Osteoblast (primary cell): Measurements from ENCODE around the gene PAX2. TPM values are rescaled to one million over a fixed set of nuclear protein-coding genes. Genes with fewer than 3 reads are reported as not detected.
A peak's percentile ranks its signal among the peaks of the same experiment; 100 is the strongest.

ENCODE experiments used
- DNase-seq: peaks from one replicate; pipeline ENCODE4 v3.0.0; 2011; ENCODE audit warnings: low spot score, mixed read lengths; ENCODE audit not compliant: insufficient read length; ENCODE audit errors: missing footprints
- H2AFZ ChIP-seq: 2 replicates; pipeline ENCODE4 v1.6.0; 2011; ENCODE audit warnings: mild to moderate bottlenecking, low read length
- H3K27ac ChIP-seq: 2 replicates; pipeline ENCODE4 v1.5.1; 2011; ENCODE audit warnings: mild to moderate bottlenecking, low read depth, low read length, moderate library complexity
- H3K27me3 ChIP-seq: 2 replicates; pipeline ENCODE4 v1.6.0; 2012; ENCODE audit warnings: mild to moderate bottlenecking, control low read depth, inconsistent platforms, low read length, moderate library complexity; ENCODE audit not compliant: insufficient read depth
- H3K36me3 ChIP-seq: 2 replicates; pipeline ENCODE4 v1.5.1; 2011; ENCODE audit warnings: mild to moderate bottlenecking, low read length, control low read depth, moderate library complexity; ENCODE audit not compliant: insufficient read depth
- H3K4me1 ChIP-seq: 2 replicates; pipeline ENCODE4 v1.5.1; 2011; ENCODE audit warnings: mild to moderate bottlenecking, low read length, control low read depth, moderate library complexity; ENCODE audit not compliant: insufficient read depth
- H3K4me2 ChIP-seq: 2 replicates; pipeline ENCODE4 v1.6.0; 2011; ENCODE audit warnings: mild to moderate bottlenecking, low read length; ENCODE audit not compliant: insufficient read depth
- H3K4me3 ChIP-seq: fragments of 200-600 bp; sonication (generic); 3 replicates; pipeline ENCODE4 v1.5.1; 2012; ENCODE audit warnings: mild to moderate bottlenecking, low read length, inconsistent platforms; ENCODE audit not compliant: insufficient read depth
- H3K79me2 ChIP-seq: 2 replicates; pipeline ENCODE4 v1.6.0; 2012; ENCODE audit warnings: mild to moderate bottlenecking, low read length, control low read depth, inconsistent platforms; ENCODE audit not compliant: insufficient read depth
- H3K9me3 ChIP-seq: 2 replicates; pipeline ENCODE4 v1.5.1; 2011; ENCODE audit warnings: low read depth, low read length, control low read depth
- H4K20me1 ChIP-seq: 2 replicates; pipeline ENCODE4 v1.6.0; 2012; ENCODE audit warnings: mild to moderate bottlenecking, low read length, control low read depth; ENCODE audit not compliant: insufficient read depth
- total RNA-seq: library from RNA; depleted of rRNA; stranded (reverse); fragments of >200 nt; gene quantifications from 2 replicates; pipeline ENCODE4 v1.2.3, GENCODE V29; 2012
- TF ChIP-seq, protein P1 (sequence below): IDR thresholded peaks from 2 replicates; pipeline ENCODE4 v1.5.1; 2011; ENCODE audit warnings: mild to moderate bottlenecking, low read depth, low read length, moderate library complexity; ENCODE audit errors: extremely low read depth

PAX2 gene
- total RNA-seq, 1 donor, result not detected

DNA sequence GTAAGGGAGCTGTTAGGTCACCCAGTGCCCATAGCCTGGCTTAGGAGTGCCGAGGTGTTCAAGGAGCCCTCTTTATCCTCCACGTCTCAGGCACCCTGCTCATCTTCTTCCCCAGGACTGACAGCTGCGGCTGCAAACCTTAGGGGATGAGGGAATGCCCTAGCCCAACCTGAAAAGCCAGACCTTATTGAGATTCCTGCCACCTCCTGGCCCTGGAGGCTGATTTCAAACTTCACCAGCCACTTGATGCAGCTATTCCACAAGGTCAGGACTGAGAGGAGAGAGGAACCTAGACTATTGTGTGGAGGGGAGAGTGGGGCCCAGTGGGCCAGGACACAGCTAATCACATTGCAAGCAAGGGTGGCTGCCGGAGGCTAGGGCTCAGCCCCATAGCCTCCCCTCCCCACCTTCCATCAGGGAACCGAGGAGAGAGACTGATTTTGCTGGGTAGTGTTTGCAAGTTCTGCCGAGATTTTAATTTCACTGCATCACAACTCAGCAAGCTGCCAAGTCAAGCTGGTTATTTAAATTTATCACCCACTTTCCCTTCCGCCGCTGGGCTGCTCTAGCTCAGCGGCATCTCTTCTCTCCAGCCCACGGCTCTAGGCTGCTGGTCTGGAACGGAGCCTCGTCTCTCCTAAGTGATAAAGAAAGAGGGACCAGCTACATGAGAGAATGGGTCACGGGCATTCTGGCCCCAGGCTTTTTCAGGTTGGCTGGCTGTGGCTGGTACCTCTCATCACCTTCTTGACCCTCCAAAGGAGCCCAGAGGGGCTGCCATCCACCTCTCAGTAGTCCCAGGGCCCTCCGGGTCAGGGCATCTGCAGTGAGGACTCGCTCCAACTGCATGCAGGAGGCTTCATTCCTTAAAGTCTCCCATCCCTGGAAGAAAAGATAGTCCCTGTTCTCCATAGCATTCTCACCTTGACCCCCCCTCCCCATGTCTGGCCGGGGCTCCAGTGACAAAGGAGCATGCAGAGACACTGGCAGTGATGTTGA, 66.7 kb downstream of the PAX2 start:
- H3K27me3 ChIP-seq, result peaks cover 85% of the 10 kb centered on the region
- no peak overlapping the region for H2AFZ ChIP-seq
- peak; percentile 53 for DNase-seq
- H3K27ac ChIP-seq, result no peak overlapping the region
- no peaks in the 10 kb centered on the region for H3K79me2 ChIP-seq
- TF ChIP-seq, protein P1, sequence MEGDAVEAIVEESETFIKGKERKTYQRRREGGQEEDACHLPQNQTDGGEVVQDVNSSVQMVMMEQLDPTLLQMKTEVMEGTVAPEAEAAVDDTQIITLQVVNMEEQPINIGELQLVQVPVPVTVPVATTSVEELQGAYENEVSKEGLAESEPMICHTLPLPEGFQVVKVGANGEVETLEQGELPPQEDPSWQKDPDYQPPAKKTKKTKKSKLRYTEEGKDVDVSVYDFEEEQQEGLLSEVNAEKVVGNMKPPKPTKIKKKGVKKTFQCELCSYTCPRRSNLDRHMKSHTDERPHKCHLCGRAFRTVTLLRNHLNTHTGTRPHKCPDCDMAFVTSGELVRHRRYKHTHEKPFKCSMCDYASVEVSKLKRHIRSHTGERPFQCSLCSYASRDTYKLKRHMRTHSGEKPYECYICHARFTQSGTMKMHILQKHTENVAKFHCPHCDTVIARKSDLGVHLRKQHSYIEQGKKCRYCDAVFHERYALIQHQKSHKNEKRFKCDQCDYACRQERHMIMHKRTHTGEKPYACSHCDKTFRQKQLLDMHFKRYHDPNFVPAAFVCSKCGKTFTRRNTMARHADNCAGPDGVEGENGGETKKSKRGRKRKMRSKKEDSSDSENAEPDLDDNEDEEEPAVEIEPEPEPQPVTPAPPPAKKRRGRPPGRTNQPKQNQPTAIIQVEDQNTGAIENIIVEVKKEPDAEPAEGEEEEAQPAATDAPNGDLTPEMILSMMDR, result no peak
- no peaks in the 10 kb centered on the region for H3K9me3 ChIP-seq
- no peaks in the 10 kb centered on the region for H3K36me3 ChIP-seq
- H3K4me1 ChIP-seq, result no peaks in the 10 kb centered on the region
- no peak overlapping the region for H3K4me2 ChIP-seq
- no peaks in the 10 kb centered on the region for H4K20me1 ChIP-seq
- H3K4me3 ChIP-seq, result no peak overlapping the region

DNA sequence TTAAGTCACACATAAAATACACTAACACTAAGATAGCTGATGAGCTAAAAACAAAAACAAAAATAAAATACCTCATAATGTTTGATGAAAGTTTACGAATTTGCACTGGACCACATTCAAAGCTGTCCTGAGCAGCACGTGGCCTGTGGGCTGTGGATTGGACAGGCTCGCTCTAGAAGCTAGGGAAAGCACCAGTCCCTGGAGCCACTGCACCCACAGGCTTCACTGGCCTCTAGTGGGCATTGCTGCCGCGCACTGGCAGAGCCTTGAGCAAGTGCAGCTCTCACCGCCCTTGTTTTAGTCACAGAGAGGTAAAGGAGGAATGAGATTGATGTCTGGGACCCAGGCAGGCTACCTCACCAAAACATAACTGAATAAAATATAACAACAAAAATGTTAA, 67.6 kb downstream of the PAX2 start:
- Histone ChIP-seq H3K27me3 (peaks cover 86% of the 10 kb centered on the region), H3K36me3 (no peaks in the 10 kb centered on the region), H3K4me1 (no peaks in the 10 kb centered on the region), H3K4me2 (no peak overlapping the region), H3K79me2 (no peaks in the 10 kb centered on the region), H2AFZ (no peak overlapping the region), H3K4me3 (no peak overlapping the region), H3K9me3 (no peaks in the 10 kb centered on the region), H4K20me1 (no peaks in the 10 kb centered on the region), H3K27ac (no peak overlapping the region)
- TF ChIP-seq, protein P1, result no peak
- peak; percentile 32 for DNase-seq

DNA sequence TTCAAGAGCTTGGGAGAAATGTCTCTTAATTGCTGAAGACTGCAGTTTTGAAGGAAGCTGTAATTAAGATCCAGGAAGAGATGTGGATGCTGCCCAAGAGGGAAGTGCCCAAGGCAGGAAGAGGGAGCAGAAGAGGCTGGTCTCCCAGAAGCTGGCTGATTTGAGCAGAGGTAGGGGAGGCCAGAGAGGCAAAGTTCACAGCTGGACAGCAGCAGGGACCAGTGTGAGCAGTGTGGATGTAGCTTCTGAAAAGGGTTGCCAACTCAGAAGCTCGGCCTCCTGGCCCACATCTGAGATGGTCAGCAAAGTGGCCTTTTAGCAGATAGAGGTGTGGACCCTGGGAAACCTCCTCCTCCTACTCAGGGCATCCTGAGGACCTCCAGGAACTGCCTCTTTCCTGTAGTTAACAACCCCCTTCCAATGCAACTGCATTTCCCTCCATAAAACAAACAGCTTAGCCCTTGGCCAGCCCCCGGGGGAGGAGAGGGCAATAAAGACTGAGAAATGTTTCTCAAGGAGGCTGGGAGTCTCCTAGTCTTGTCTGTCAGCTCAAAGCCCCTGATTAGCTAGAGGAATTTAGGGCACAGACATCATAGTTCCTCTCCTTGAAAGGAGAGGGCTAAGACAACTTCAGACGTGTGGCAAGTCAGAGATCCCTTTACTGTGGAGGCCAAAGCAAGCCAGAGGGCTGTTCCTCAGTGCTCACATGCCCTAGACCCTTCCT, 69.5 kb downstream of the PAX2 start:
- H3K9me3 ChIP-seq, result no peaks in the 10 kb centered on the region
- no peaks in the 10 kb centered on the region for H3K79me2 ChIP-seq
- no peaks in the 10 kb centered on the region for H4K20me1 ChIP-seq
- no peaks in the 10 kb centered on the region for H3K36me3 ChIP-seq
- TF ChIP-seq, protein P1, result no peak
- no peak overlapping the region for H2AFZ ChIP-seq
- no peaks in the 10 kb centered on the region for H3K4me1 ChIP-seq
- peaks cover 82% of the 10 kb centered on the region for H3K27me3 ChIP-seq
- DNase-seq, result peak; percentile 56
- H3K27ac ChIP-seq, result no peak overlapping the region
- no peak overlapping the region for H3K4me3 ChIP-seq
- no peak overlapping the region for H3K4me2 ChIP-seq

DNA sequence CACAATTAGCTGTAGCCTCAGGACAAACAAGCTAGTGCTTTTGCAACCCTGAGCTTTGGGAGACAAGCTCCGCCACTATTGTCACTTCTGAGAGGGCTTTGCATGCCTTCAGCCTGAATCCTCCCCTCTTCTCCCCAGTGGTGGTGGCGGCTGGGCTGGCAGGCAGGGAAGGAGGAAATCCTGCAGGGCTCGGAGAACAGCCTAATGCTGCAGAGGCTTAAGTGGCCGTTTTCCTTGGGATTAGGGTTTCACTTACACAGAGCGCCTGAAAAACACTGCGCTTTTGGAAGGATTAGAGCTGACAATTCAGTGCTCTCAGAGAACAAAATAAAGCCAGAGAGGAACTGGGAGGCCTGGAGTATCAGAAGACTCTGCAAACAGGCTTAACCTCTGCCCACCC, 71.3 kb downstream of the PAX2 start:
- no peaks in the 10 kb centered on the region for H3K79me2 ChIP-seq
- H2AFZ ChIP-seq, result no peak overlapping the region
- TF ChIP-seq, protein P1, result no peak
- no peaks in the 10 kb centered on the region for H3K9me3 ChIP-seq
- DNase-seq, result no peak
- H3K4me2 ChIP-seq, result no peak overlapping the region
- H3K36me3 ChIP-seq, result no peaks in the 10 kb centered on the region
- no peak overlapping the region for H3K4me3 ChIP-seq
- no peaks in the 10 kb centered on the region for H3K4me1 ChIP-seq
- H4K20me1 ChIP-seq, result no peaks in the 10 kb centered on the region
- H3K27ac ChIP-seq, result no peak overlapping the region
- H3K27me3 ChIP-seq, result peaks cover 81% of the 10 kb centered on the region
